HG03045 (cell line): ENCODE measurements around the gene MAP3K14.

Source experiments
- ATAC-seq: cut with Tn5 transposase; IDR thresholded peaks from one replicate; pipeline ENCODE4 v1.9.1; 2021; ENCODE audit warnings: mild to moderate bottlenecking, moderate library complexity; ENCODE audit not compliant: unreplicated experiment

Gene MAP3K14

GRCh38 chr17:45317111-45317928, 500 bp upstream of the MAP3K14 start:
- peak; percentile 69 for ATAC-seq

GRCh38 chr17:45315648-45316433, 979 bp downstream of the MAP3K14 start:
- no peak for ATAC-seq

GRCh38 chr17:45314741-45315647, 1.8 kb downstream of the MAP3K14 start:
- ATAC-seq = no peak

- ATAC-seq = no peak
Measured at GRCh38 chr17:45313996-45314740, 2.7 kb downstream of the MAP3K14 start.

GRCh38 chr17:45313421-45313771, 3.4 kb downstream of the MAP3K14 start:
- ATAC-seq = no peak

GRCh38 chr17:45312477-45313420, 4.1 kb downstream of the MAP3K14 start:
- no peak for ATAC-seq

GRCh38 chr17:45311760-45312476, 4.9 kb downstream of the MAP3K14 start:
- ATAC-seq = no peak

GRCh38 chr17:45311401-45311759, 5.4 kb downstream of the MAP3K14 start:
- ATAC-seq = no peak

- no peak for ATAC-seq
Measured at GRCh38 chr17:45310380-45311324, 6.2 kb downstream of the MAP3K14 start.

- ATAC-seq = no peak
Measured at GRCh38 chr17:45309400-45309799, 7.4 kb downstream of the MAP3K14 start.

- no peak for ATAC-seq
Measured at GRCh38 chr17:45308840-45309239, 8.0 kb downstream of the MAP3K14 start.

GRCh38 chr17:45308016-45308365, 8.8 kb downstream of the MAP3K14 start:
- ATAC-seq = no peak

GRCh38 chr17:45307290-45308015, 9.4 kb downstream of the MAP3K14 start:
- no peak for ATAC-seq

- ATAC-seq = no peak
Measured at GRCh38 chr17:45306623-45307022, 10.2 kb downstream of the MAP3K14 start.

GRCh38 chr17:45306094-45306493, 10.7 kb downstream of the MAP3K14 start:
- no peak for ATAC-seq

GRCh38 chr17:45305530-45306087, 11.2 kb downstream of the MAP3K14 start:
- no peak for ATAC-seq

- ATAC-seq = peak; percentile 62
Measured at GRCh38 chr17:45302649-45303173, 14.1 kb downstream of the MAP3K14 start.
